GM21737 (cell line): Measurements from ENCODE around the gene NRCAM.

Experiments
- ATAC-seq: cut with Tn5 transposase; IDR thresholded peaks from one replicate; pipeline ENCODE4 v1.9.1; 2021; ENCODE audit warnings: mild to moderate bottlenecking, moderate library complexity; ENCODE audit not compliant: unreplicated experiment

NRCAM gene

GRCh38 chr7:108313086-108313485 lies 143.2 kb downstream of the NRCAM start:
- ATAC-seq, result no peak

- peak; percentile 43 for ATAC-seq
Observed at GRCh38 chr7:108311446-108312168, 144.6 kb downstream of the NRCAM start.

- ATAC-seq, result no peak
Observed at GRCh38 chr7:108310351-108310750, 145.9 kb downstream of the NRCAM start.

GRCh38 chr7:108308903-108309302 lies 147.3 kb downstream of the NRCAM start:
- ATAC-seq, result no peak

- no peak for ATAC-seq
Observed at GRCh38 chr7:108308276-108308675, 148.0 kb downstream of the NRCAM start.

GRCh38 chr7:108307595-108307994 lies 148.6 kb downstream of the NRCAM start:
- no peak for ATAC-seq

GRCh38 chr7:108307194-108307593 lies 149.0 kb downstream of the NRCAM start:
- ATAC-seq, result no peak

- ATAC-seq, result no peak
Observed at GRCh38 chr7:108303332-108303731, 152.9 kb downstream of the NRCAM start.

GRCh38 chr7:108301387-108301786 lies 154.8 kb downstream of the NRCAM start:
- ATAC-seq, result no peak

- ATAC-seq, result no peak
Observed at GRCh38 chr7:108299251-108299973, 156.8 kb downstream of the NRCAM start.

- ATAC-seq, result no peak
Observed at GRCh38 chr7:108296911-108297310, 159.3 kb downstream of the NRCAM start.

GRCh38 chr7:108294595-108294994 lies 161.6 kb downstream of the NRCAM start:
- peak; percentile 97 for ATAC-seq

GRCh38 chr7:108293149-108293612 lies 163.1 kb downstream of the NRCAM start:
- no peak for ATAC-seq

GRCh38 chr7:108292541-108292940 lies 163.7 kb downstream of the NRCAM start:
- ATAC-seq, result no peak

GRCh38 chr7:108291791-108292440 lies 164.3 kb downstream of the NRCAM start:
- no peak for ATAC-seq

GRCh38 chr7:108291152-108291508 lies 165.1 kb downstream of the NRCAM start:
- ATAC-seq, result no peak

- ATAC-seq, result no peak
Observed at GRCh38 chr7:108290459-108291151, 165.6 kb downstream of the NRCAM start.

- no peak for ATAC-seq
Observed at GRCh38 chr7:108289852-108290251, 166.4 kb downstream of the NRCAM start.

- ATAC-seq, result no peak
Observed at GRCh38 chr7:108287857-108288256, 168.4 kb downstream of the NRCAM start.

- ATAC-seq, result no peak
Observed at GRCh38 chr7:108286290-108286904, 169.8 kb downstream of the NRCAM start.

GRCh38 chr7:108285778-108286177 lies 170.5 kb downstream of the NRCAM start:
- ATAC-seq, result no peak
